ENCODE data around the gene LRIT3.

GRCh38 chr4:109912706-109913595 lies 65.0 kb downstream of the LRIT3 start, which contains the start of gene EGF:
- TF ChIP-seq POLR2A (IDR thresholded peaks at IDR 0.05) (no peak), CTCF (IDR thresholded peaks at IDR 0.05) (no peak), EP300 (IDR thresholded peaks at IDR 0.05) (no peak)

All from gastroesophageal sphincter (tissue), 3 donors.